HUES48 (cell line): Measurements from ENCODE around the gene TAMM41.
"Not testable (repeated sequence)": the region's sequence is repeated elsewhere in the genome, so short reads cannot be mapped to it uniquely, and the experiment has no call there.

Experiments used
- H3K27ac ChIP-seq: one replicate; pipeline ENCODE4 v1.7.0; 2013; ENCODE audit warnings: low read depth, low read length, inconsistent platforms
- H3K27me3 ChIP-seq: 2 replicates; pipeline ENCODE4 v1.6.1; 2013; ENCODE audit warnings: mild to moderate bottlenecking, low read length; ENCODE audit not compliant: control insufficient read depth, insufficient read depth
- H3K36me3 ChIP-seq: 2 replicates; pipeline ENCODE4 v1.6.1; 2013; ENCODE audit warnings: low read length; ENCODE audit not compliant: control insufficient read depth, insufficient read depth
- H3K4me1 ChIP-seq: 2 replicates; pipeline ENCODE4 v1.6.1; 2013; ENCODE audit warnings: mild to moderate bottlenecking, low read length; ENCODE audit not compliant: control insufficient read depth, insufficient read depth
- H3K4me3 ChIP-seq: 2 replicates; pipeline ENCODE4 v1.5.1; 2013; ENCODE audit warnings: mild to moderate bottlenecking, low read depth, low read length
- H3K9ac ChIP-seq: 2 replicates; pipeline ENCODE4 v1.6.1; 2013; ENCODE audit warnings: mild to moderate bottlenecking, low read depth, low read length, moderate library complexity
- H3K9me3 ChIP-seq: 2 replicates; pipeline ENCODE4 v1.6.1; 2013; ENCODE audit warnings: low read length; ENCODE audit not compliant: control insufficient read depth, insufficient read depth

The TAMM41 gene, protein sequence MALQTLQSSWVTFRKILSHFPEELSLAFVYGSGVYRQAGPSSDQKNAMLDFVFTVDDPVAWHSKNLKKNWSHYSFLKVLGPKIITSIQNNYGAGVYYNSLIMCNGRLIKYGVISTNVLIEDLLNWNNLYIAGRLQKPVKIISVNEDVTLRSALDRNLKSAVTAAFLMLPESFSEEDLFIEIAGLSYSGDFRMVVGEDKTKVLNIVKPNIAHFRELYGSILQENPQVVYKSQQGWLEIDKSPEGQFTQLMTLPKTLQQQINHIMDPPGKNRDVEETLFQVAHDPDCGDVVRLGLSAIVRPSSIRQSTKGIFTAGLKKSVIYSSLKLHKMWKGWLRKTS

DNA sequence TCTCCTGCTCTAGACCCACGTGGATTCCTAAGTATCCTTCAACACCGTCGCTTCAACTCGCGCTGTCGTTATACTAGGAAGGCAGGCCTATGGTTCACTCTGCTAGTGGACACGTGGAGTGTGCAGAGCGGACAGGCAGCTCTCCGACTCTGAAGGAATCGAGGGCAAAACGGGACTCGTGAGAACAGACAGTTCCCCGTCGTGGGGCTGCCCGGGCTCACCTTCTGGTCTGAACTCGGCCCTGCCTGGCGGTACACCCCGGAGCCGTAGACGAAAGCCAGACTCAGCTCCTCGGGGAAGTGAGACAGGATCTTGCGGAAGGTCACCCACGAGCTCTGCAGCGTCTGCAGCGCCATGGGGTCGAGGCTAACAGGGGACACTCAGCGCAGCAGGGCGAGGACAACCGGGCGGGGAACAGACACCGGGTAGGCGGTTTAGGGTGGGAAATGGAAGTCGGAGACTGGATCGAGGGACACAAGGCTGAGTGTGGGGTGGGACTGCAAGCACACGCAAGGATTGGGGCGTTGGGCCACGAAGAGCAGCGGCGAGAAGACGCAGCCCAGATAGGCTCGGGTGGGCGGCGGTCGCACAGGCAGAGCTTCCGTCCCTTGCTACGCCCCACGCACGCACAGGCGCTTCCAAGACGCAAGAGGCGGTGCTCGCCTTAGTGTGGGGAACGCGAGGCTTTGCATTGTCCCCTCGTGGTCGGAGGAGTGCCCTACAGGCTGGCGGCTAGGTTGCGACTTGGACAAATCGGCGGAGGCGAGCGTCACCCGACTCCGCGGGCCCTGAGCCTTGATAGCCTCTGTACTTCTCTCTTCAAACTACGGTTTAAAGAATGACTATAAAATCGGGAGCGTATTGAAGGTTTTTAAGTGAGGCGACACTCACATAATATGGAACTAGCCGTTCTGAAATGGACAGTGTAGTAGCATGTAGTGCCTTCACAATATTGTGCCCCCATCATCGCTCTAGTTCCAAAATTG, at the start of gene TAMM41:
Gene TAMM41 (minus strand): TSS at position 605 of the 986 bp plus-strand sequence. CDS start 249 bp downstream, at position 356.
- Histone ChIP-seq H3K27ac (no peak within 1 kb of the TSS), H3K27me3 (peaks cover 17% of the 10 kb centered on the region), H3K4me1 (0 out of 2 replicates have a peak, but pooled peaks cover 5% of the 10 kb centered on the region), H3K9ac (peak within 1 kb of the TSS; percentile 84), H3K4me3 (peak within 1 kb of the TSS; percentile 97), H3K36me3 (peaks cover 25% of the 10 kb centered on the region), H3K9me3 (no peaks in the 10 kb centered on the region)

DNA sequence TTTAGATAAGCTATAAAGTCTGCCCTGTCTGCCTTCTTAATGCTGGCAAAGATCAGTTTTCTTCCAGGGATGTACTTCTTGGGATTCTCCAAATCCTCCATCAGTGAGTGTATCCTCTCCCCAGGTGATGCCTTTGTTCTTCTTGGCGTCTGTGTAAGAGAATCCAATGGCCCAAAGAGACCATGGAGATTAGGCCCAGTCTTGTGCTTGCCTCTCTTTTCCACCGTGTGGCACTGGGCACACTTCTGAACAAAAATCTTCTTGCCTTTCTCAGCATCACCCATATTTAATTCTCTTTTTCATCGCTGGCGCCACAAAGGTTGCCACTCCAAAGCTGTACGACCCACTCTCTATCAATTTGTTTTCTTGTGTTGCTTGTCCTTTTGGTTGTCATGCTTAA, 32.2 kb upstream of the TAMM41 start:
- H3K4me1 ChIP-seq = no peaks in the 10 kb centered on the region
- no peaks in the 10 kb centered on the region for H3K9me3 ChIP-seq
- H3K36me3 ChIP-seq = no peaks in the 10 kb centered on the region
- no peaks in the 10 kb centered on the region for H3K27me3 ChIP-seq
- no peak overlapping the region for H3K27ac ChIP-seq
- no peak overlapping the region for H3K9ac ChIP-seq
- H3K4me3 ChIP-seq = no peak overlapping the region

DNA sequence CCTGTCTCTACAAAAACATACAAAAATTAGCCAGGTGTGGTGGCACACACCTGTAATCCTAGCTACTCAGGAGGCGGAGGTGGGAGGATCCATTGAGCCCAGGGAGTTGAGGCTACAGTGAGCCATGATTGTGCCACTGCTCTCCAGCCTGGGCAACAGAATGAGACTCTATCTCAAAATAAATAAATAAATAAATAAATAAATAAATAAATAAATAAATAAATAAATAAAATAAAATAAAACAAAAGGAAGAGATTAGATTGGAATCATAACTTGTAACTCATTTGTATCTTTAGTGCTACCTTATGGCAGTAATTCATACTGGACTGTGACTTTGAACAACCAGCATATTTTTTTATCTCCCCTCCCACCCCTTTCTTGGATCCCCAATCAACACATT, 28.0 kb upstream of the TAMM41 start:
- not testable (repeated sequence) for H3K27ac ChIP-seq, H3K4me1 ChIP-seq, H3K36me3 ChIP-seq, H3K4me3 ChIP-seq, H3K9me3 ChIP-seq, H3K27me3 ChIP-seq, H3K9ac ChIP-seq

DNA sequence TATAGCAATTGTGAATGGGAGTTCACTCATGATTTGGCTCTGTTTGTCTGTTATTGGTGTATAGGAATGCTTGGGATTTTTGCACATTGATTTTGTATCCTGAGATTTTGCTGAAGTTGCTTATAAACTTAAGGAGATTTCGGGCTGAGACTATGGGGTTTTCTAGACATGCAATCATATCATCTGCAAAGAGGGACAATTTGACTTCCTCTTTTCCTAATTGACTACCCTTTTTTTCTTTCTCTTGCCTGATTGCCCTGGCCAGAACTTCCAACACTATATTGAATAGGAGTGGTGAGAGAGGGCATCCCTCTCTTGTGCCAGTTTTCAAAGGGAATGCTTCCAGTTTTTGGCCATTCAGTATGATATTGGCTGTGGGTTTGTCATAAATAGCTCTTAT, 17.1 kb upstream of the TAMM41 start:
- not testable (repeated sequence) for H3K27me3 ChIP-seq, H3K9ac ChIP-seq, H3K9me3 ChIP-seq, H3K4me3 ChIP-seq, H3K4me1 ChIP-seq, H3K27ac ChIP-seq, H3K36me3 ChIP-seq

DNA sequence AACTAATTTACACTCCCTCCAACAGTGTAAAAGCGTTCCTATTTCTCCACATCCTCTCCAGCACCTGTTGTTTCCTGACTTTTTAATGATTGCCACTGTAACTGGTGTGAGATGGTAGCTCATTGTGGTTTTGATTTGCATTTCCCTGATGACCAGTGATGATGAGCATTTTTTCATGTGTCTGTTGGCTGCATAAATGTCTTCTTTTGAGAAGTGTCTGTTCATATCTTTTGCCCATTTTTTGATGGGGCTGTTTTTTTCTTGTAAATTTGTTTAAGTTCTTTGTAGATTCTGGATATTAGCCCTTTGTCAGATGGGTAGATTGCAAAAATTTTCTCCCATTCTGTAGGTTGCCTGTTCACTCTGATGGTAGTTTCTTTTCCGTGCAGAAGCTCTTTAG, 15.9 kb upstream of the TAMM41 start:
- not testable (repeated sequence) for H3K4me1 ChIP-seq, H3K36me3 ChIP-seq, H3K9ac ChIP-seq, H3K4me3 ChIP-seq, H3K27ac ChIP-seq, H3K9me3 ChIP-seq, H3K27me3 ChIP-seq

DNA sequence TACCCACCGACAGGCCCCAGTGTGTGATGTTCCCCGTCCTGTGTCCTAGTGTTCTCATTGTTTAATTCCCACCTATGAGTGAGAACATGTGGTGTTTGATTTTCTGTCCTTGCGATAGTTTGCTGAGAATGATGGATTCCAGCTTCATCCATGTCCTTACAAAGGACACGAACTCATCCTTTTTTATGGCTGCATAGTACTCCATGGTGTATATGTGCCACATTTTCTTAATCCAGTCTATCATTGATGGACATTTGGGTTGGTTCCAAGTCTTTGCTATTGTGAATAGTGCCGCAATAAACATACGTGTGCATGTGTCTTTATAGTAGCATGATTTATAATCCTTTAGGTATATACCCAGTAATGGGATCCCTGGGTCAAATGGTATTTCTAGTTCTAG, 15.5 kb upstream of the TAMM41 start:
- not testable (repeated sequence) for H3K27me3 ChIP-seq, H3K9ac ChIP-seq, H3K4me1 ChIP-seq, H3K36me3 ChIP-seq, H3K27ac ChIP-seq, H3K4me3 ChIP-seq, H3K9me3 ChIP-seq

DNA sequence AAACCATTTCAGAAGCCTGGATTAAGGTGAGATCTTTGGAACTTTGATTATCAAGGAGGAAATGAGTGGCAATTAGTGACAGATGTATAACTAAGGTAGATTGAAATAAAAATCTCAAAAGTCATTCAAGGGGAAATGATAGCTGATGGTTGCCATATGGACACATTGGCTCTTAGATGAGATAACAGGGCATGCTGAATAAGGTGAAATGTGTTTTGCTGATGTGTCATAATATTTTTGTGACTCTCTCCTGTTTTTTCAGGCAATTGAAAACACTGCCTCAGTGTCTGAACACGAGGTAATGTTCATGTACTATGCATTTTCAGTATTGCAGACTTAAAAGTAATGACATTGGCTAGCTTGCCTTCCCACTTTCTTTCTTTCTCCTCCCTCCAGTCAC, 13.5 kb upstream of the TAMM41 start:
- not testable (repeated sequence) for H3K27ac ChIP-seq, H3K4me3 ChIP-seq, H3K4me1 ChIP-seq, H3K27me3 ChIP-seq, H3K9me3 ChIP-seq, H3K36me3 ChIP-seq, H3K9ac ChIP-seq

DNA sequence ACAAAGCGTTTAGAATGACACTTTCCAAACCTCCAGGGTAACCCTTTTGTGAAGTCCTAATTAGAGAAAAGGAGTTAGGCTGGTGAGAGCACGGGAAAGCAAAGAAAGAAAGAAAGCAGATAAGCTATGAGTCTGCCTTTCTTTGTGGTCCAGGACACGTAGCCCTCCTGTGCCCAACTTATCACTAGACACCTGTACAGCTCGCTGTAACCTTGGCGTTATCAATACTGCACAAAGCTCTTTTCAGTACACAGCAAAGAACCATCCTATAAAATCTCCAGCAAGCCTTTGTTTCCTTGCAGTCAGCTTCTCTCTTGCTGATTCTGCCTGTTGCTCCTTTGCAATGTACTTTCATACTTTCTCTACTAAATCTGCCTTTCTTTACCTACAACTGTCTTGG, 6.8 kb upstream of the TAMM41 start:
- H3K9ac ChIP-seq = no peak overlapping the region
- H3K27me3 ChIP-seq = no peaks in the 10 kb centered on the region
- H3K4me1 ChIP-seq = no peaks in the 10 kb centered on the region
- no peak overlapping the region for H3K27ac ChIP-seq
- H3K36me3 ChIP-seq = no peaks in the 10 kb centered on the region
- no peak overlapping the region for H3K4me3 ChIP-seq
- H3K9me3 ChIP-seq = no peaks in the 10 kb centered on the region; the same call in 1 of the 2 replicates

DNA sequence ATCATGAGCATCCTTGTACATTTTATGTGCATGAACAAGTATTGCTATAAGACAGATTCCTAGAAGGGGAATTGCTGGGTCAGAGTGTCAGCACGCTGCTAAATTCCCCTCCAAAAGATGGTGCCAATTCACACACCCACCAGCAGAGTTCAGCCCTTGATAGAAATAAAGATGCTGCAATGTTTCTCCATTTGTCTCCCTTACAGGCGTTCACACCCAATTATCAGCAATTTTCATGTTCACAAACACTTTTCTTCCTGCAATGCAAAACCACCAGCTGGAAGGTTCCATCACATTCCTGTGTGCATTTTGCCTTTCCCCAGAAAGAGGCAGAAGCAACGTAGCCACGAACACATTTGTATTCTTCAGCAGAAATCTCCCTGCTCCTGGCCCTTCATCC, 3.3 kb upstream of the TAMM41 start:
- Histone ChIP-seq H3K36me3 (no peaks in the 10 kb centered on the region), H3K27ac (no peak overlapping the region), H3K9me3 (no peaks in the 10 kb centered on the region), H3K27me3 (peaks cover 17% of the 10 kb centered on the region), H3K9ac (no peak overlapping the region), H3K4me3 (no peak overlapping the region), H3K4me1 (0 out of 2 replicates have a peak, but pooled peaks cover 5% of the 10 kb centered on the region)

DNA sequence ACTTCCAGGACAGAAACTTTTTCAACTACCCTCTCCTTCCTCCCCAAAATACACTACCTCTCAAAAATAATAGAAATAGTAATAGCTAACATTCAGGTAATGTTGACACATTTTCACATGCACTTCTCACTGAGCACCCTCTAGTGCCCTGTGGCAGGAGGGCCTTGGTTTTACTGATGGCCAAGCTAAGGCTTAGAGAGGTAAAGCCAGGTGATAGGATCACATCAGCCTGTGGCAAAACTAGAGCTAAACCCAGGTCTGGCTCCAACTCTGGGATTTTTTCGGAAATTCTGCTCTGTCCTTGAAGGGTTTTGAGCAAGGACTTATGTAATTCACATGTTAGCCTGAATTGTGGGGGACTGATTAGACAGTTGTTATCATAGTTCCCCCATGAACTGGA, 922 bp upstream of the TAMM41 start:
- H3K9me3 ChIP-seq = no peaks in the 10 kb centered on the region
- H3K27me3 ChIP-seq = peaks cover 17% of the 10 kb centered on the region
- peaks cover 17% of the 10 kb centered on the region for H3K36me3 ChIP-seq
- H3K27ac ChIP-seq = no peak overlapping the region
- no peak overlapping the region for H3K4me3 ChIP-seq
- H3K9ac ChIP-seq = no peak overlapping the region
- H3K4me1 ChIP-seq = 0 out of 2 replicates have a peak, but pooled peaks cover 5% of the 10 kb centered on the region

DNA sequence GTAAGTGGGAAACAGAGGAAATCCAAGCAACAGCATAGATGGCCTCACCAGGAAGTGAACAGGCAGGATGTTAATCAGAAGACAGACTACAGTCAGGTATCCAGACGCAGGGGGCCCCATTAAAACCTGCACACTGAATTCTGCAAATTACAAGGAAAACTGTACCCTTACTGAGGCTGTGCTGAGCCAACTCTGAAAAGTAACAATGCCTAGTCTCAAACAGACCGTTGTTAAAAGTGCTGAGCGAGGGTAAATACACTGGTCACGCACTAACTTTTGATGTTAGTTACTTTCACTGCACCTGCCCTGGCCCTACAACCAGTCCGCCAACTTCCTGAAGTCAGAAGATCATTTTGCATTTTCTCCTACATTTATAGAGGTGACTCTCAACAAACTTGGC, 1.0 kb downstream of the TAMM41 start:
- Histone ChIP-seq H3K36me3 (peaks cover 34% of the 10 kb centered on the region), H3K9me3 (peaks cover under 1% of the 10 kb centered on the region; the same call in 1 of the 2 replicates), H3K27me3 (peaks cover 17% of the 10 kb centered on the region), H3K27ac (no peak overlapping the region), H3K9ac (peak overlapping the region; percentile 84; the same call in 1 of the 2 replicates), H3K4me1 (0 out of 2 replicates have a peak, but pooled peaks cover 5% of the 10 kb centered on the region), H3K4me3 (peak overlapping the region; percentile 97)
